ENCODE results near the gene B4GALNT2. TPM values are rescaled to one million over a fixed set of nuclear protein-coding genes. Genes with fewer than 3 reads are reported as not detected.
A peak's percentile ranks its signal among the peaks of the same experiment; 100 is the strongest.

B4GALNT2 gene
- total and polyA plus RNA-seq, 2 donors (not counting 3 experiments of a cell fraction or from before 2014, with no cell fraction given): 0.11 TPM; not detected in 1

DNA sequence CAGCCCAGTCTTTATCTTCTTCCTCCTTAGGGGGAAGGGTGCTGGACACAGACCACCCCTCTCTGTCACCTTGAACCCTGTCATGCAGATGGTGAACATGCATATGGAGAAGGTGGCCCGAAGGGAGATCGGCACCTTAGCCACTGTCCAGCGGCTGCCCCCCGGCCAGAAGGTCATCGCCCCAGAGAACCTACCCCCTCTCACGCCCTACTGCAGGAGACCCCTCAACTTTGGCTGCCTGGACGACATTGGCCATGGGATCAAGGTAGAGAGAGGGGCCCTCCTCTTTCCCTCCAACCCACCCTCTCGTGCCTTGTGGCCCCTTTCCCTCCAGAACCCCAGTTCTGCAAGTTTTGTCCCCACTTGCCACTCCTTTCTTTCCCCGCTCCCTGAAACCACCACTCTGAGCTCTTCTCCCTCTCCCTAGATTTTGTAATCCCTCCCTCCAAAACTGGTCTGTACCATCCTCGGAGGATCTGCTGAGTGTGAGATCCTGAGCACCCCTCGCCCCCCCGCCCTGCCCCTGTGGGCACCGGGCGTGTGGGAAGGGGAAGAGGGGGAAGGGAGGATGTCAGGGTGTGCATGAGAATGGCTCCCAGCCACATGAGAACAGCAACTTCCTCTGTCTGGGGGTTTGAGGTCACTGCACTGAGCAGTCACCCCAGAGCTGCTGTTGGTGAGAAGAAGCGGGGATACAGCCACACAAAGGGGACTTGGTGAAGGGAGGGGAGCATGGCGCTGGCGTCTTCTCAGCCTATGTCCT is 85.3 kb downstream of the B4GALNT2 start:
- Histone ChIP-seq H3K79me2 (ENCODE audit: control insufficient read depth, insufficient read depth, low read length) (peaks cover 26% of the 10 kb centered on the region), H3K27me3 (ENCODE audit: control insufficient read depth in 2 of 2, insufficient read depth in 2 of 2, low read length in 2 of 2) (no peaks in the 10 kb centered on the region), H2AFZ (ENCODE audit: low read depth, low read length) (no peak overlapping the region), H3K36me3 (ENCODE audit: control insufficient read depth in 2 of 2, extremely low read depth in 1 of 2, insufficient read depth in 2 of 2, low read length in 2 of 2) (peaks cover 2 to 24% of the 10 kb centered on the region in 2 experiments), H3K27ac (ENCODE audit: insufficient read depth, low read depth, low read length) (no peak overlapping the region), H3K4me3 (replicated peaks in 1 of 3; ENCODE audit: insufficient read depth in 1 of 3, low read depth in 1 of 3, low read length in 3 of 3) (no peak overlapping the region), H3K9me1 (replicated peaks; ENCODE audit: control insufficient read depth, extremely low read depth, insufficient read depth, low read length) (no peaks in the 10 kb centered on the region), H3K4me1 (ENCODE audit: control insufficient read depth, extremely low read depth, insufficient read depth, low read length) (peaks cover 32% of the 10 kb centered on the region), H3K9me3 (replicated peaks; ENCODE audit: control insufficient read depth, insufficient read depth, low read length) (no peaks in the 10 kb centered on the region), H3K4me2 (ENCODE audit: insufficient read depth, low read length) (no peak overlapping the region), H3K9ac (replicated peaks; ENCODE audit: extremely low read depth, insufficient read depth, low read length) (no peak overlapping the region), H4K20me1 (replicated peaks; ENCODE audit: control insufficient read depth, extremely low read depth, insufficient read depth, low read length) (no peaks in the 10 kb centered on the region)
- no TSS peak for BruUV-seq (replicated peaks)
- ChIA-PET POLR2A (no interaction called here), CTCF (interaction anchor here (0.6 to 3.5 kb wide), 6 partner anchors 9 to 109 kb away, joined by 3 to 24 read pairs (median 4); partner anchors contain the start of gene PHOSPHO1)
- dilution Hi-C loops (cut with MboI; ENCODE audit: extremely low pct_ligation_motif_present, low sequenced_read_pairs): no loop called here
- intact Hi-C loops (cut with micrococcal nuclease): no loop called here
- TF ChIP-seq POLR2A (IDR thresholded peaks at IDR 0.05; ENCODE audit: low read depth, low read length) (no peak), GATA2 (IDR thresholded peaks at IDR 0.05; ENCODE audit: insufficient read depth, insufficient read length, low read depth, low read length) (no peak), MAX (IDR thresholded peaks at IDR 0.05; ENCODE audit: insufficient read depth, insufficient read length) (no peak), JUN (IDR thresholded peaks at IDR 0.05; ENCODE audit: borderline replicate concordance, insufficient read depth, insufficient read length, low read depth) (no peak)
- DNase-seq (ENCODE audit: low read depth, low spot score) (no peak), FAIRE-seq (no peak)

GRCh38 chr17:49218941-49219913 is 86.7 kb downstream of the B4GALNT2 start:
- Histone ChIP-seq H3K36me3 (ENCODE audit: control insufficient read depth in 2 of 2, extremely low read depth in 1 of 2, insufficient read depth in 2 of 2, low read length in 2 of 2) (peaks cover 2 to 24% of the 10 kb centered on the region in 2 experiments), H3K79me2 (ENCODE audit: control insufficient read depth, insufficient read depth, low read length) (peaks cover 12% of the 10 kb centered on the region), H3K4me3 (replicated peaks in 1 of 3; ENCODE audit: insufficient read depth in 1 of 3, low read depth in 1 of 3, low read length in 3 of 3) (no peak overlapping the region), H3K27ac (ENCODE audit: insufficient read depth, low read depth, low read length) (no peak overlapping the region), H3K9ac (replicated peaks; ENCODE audit: extremely low read depth, insufficient read depth, low read length) (no peak overlapping the region), H3K4me2 (ENCODE audit: insufficient read depth, low read length) (no peak overlapping the region), H3K4me1 (ENCODE audit: control insufficient read depth, extremely low read depth, insufficient read depth, low read length) (peaks cover 28% of the 10 kb centered on the region), H4K20me1 (replicated peaks; ENCODE audit: control insufficient read depth, extremely low read depth, insufficient read depth, low read length) (no peaks in the 10 kb centered on the region), H3K27me3 (ENCODE audit: control insufficient read depth in 2 of 2, insufficient read depth in 2 of 2, low read length in 2 of 2) (peaks cover 2 to 8% of the 10 kb centered on the region in 2 experiments), H3K9me1 (replicated peaks; ENCODE audit: control insufficient read depth, extremely low read depth, insufficient read depth, low read length) (no peaks in the 10 kb centered on the region), H3K9me3 (replicated peaks; ENCODE audit: control insufficient read depth, insufficient read depth, low read length) (no peaks in the 10 kb centered on the region), H2AFZ (ENCODE audit: low read depth, low read length) (no peak overlapping the region)
- dilution Hi-C loops (cut with MboI; ENCODE audit: extremely low pct_ligation_motif_present, low sequenced_read_pairs) (no loop called here), intact Hi-C loops (cut with micrococcal nuclease) (no loop called here)
- FAIRE-seq: no peak
- CTCF ChIA-PET: interaction anchor here (1.2 kb wide), 1 partner anchor 9 kb away, joined by 4 read pairs; no protein-coding TSS in a partner anchor
- no TSS peak for BruUV-seq (replicated peaks)
- POLR2A ChIA-PET: no interaction called here
- DNase-seq (ENCODE audit: low read depth, low spot score): no peak
- no peak for TF ChIP-seq MYC (IDR thresholded peaks at IDR 0.05; ENCODE audit: low read depth, low read length)
- TF ChIP-seq CTCF (IDR thresholded peaks at IDR 0.05; ENCODE audit: extremely low read depth in 1 of 2, insufficient read depth in 1 of 2, low read depth in 1 of 2, low read length in 2 of 2): peak in 1 of 2 donors; percentile 13
- no peak for TF ChIP-seq GATA2 (IDR thresholded peaks at IDR 0.05; ENCODE audit: insufficient read depth, insufficient read length, low read depth, low read length)

Measured in endothelial cell of umbilical vein (primary cell).